Measurements from ENCODE around the gene UBALD2. TPM values are rescaled to one million over a fixed set of nuclear protein-coding genes. Genes with fewer than 3 reads are reported as not detected.
"Not testable (repeated sequence)": the region's sequence is repeated elsewhere in the genome, so short reads cannot be mapped to it uniquely, and the experiment has no call there.

UBALD2 gene
- total RNA-seq, 2 experiments from 2014 or later = 86.4 to 238 TPM

DNA sequence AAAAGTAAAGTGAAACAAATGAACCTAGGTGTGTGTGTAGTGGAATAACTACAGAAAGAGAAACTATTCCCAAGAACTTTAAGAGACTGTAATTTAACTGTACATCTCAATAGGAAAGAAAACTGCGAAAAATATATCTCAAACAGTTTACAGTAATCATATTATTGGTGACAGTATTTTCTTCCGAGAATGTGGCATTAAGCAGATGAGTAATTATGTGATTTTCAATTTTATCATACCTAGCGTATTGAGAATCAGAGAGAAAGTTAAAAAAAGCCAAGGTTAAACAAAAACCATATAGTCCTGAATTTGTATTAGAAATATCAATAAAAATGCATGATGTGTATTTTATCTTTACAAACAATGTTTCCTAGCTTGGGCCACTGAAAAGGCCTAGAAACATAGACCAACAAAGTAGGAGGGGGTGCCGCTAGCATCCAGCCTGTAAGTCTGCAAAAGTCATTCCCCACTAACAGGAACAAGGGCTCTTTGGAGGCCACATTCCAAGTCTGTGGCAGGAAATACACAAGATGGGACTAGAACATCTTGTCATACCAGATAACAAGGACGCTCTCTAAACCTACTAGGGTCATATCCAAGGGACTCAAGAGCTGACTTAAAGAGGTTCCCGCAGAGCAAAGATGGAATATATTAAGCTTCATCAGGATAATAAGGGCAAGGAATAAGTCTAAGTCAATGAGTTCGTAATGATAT, 45.3 kb upstream of the UBALD2 start:
- Histone ChIP-seq H3K79me2 (ENCODE audit: insufficient read depth, low read depth, low read length) (no peaks in the 10 kb centered on the region), H2AFZ (ENCODE audit: low read length) (no peak overlapping the region), H3K4me2 (ENCODE audit: low read length) (no peak overlapping the region), H3K9me3 (ENCODE audit: low read length) (no peaks in the 10 kb centered on the region), H4K20me1 (ENCODE audit: insufficient read depth, low read length) (no peaks in the 10 kb centered on the region), H3K4me3 (ENCODE audit: low read depth, low read length, poor library complexity, severe bottlenecking) (no peak overlapping the region), H3K36me3 (ENCODE audit: insufficient read depth, low read length) (no peaks in the 10 kb centered on the region), H3K9me2 (ENCODE audit: insufficient read depth, low read length) (no peaks in the 10 kb centered on the region), H3K27ac (ENCODE audit: low read depth, low read length, poor library complexity, severe bottlenecking) (no peak overlapping the region), H3K4me1 (ENCODE audit: insufficient read depth, low read length, poor library complexity, severe bottlenecking) (no peaks in the 10 kb centered on the region)
- ChIA-PET POLR2A (interaction anchor here (0.7 kb wide), 2 partner anchors 11 to 19 kb away, joined by 3 to 5 read pairs; no protein-coding TSS in a partner anchor), CTCF (ENCODE audit: unreplicated experiment) (no interaction called here)
- DNase-seq (ENCODE audit: low spot score) = no peak
- no TSS peak for BruUV-seq (replicated peaks)
- intact Hi-C loops (cut with micrococcal nuclease; ENCODE audit: unreplicated experiment) = no loop called here
- TF ChIP-seq EZH2phosphoT487 (IDR thresholded peaks at IDR 0.05; ENCODE audit: borderline replicate concordance, low read depth, low read length) = no peak
- TF ChIP-seq, protein P1, sequence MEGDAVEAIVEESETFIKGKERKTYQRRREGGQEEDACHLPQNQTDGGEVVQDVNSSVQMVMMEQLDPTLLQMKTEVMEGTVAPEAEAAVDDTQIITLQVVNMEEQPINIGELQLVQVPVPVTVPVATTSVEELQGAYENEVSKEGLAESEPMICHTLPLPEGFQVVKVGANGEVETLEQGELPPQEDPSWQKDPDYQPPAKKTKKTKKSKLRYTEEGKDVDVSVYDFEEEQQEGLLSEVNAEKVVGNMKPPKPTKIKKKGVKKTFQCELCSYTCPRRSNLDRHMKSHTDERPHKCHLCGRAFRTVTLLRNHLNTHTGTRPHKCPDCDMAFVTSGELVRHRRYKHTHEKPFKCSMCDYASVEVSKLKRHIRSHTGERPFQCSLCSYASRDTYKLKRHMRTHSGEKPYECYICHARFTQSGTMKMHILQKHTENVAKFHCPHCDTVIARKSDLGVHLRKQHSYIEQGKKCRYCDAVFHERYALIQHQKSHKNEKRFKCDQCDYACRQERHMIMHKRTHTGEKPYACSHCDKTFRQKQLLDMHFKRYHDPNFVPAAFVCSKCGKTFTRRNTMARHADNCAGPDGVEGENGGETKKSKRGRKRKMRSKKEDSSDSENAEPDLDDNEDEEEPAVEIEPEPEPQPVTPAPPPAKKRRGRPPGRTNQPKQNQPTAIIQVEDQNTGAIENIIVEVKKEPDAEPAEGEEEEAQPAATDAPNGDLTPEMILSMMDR (conservative IDR thresholded peaks at IDR 0.05; ENCODE audit: low read length) = no peak

DNA sequence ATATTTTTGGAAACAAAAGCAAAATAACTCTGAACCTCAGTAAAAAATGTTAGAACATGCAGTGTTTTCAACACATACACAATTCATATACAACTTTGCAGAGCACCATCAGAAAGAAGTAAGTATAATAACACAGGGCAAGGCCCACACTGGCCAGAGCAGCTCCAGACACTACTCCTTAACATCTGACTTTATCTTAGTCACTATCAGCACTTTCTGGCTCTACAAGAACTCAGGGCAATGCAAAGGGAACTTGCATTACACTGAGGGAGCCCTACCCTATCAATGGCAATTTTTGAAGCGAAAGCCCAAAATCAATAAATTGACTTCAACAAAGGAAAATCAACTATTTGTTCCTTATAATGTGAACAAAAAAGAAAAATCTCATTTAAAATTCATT, 41.3 kb upstream of the UBALD2 start:
- no peak for TF ChIP-seq EZH2phosphoT487 (IDR thresholded peaks at IDR 0.05; ENCODE audit: borderline replicate concordance, low read depth, low read length)
- TF ChIP-seq, protein P1 (conservative IDR thresholded peaks at IDR 0.05; ENCODE audit: low read length) = no peak
- POLR2A ChIA-PET = interaction anchor here (0.6 kb wide), 1 partner anchor 41 kb away, joined by 3 read pairs; no protein-coding TSS in a partner anchor
- no TSS peak for BruUV-seq (replicated peaks)

DNA sequence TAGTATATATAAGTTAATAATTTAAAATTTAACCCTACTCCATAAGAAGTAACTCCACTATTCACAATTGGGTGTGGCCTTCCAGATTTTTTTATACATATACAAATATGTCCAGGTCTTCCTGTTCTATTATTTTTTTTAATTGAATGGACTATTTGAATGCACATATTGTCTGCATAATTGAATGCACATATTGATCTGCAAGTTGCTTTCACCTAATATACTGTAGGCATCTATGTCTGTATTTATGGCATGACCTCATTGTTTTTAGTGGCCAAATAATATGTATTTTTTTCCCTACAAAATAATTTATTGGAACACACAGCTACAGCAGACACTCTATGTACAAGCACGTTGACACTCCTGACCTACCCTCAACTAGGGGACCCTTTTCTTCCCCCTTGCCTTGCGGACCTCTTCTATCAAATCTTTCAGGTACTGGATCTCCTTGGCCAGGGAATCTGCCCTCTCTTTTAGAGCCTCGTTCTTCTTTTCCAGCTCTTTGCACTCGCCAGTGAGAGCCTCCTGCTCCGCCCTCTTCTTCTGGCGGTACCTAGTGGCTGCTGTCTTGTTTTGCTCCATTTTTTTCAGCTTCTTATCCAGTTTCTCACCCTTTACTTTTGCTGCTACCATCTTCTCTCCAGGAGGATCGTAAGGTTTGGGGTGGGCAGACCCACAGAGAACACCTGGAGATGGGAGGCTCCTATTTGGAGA, 39.6 kb upstream of the UBALD2 start:
- H3K4me2 ChIP-seq (ENCODE audit: low read length); H3K9me2 ChIP-seq (ENCODE audit: insufficient read depth, low read length); intact Hi-C loops (cut with micrococcal nuclease; ENCODE audit: unreplicated experiment); H2AFZ ChIP-seq (ENCODE audit: low read length); CTCF ChIA-PET (ENCODE audit: unreplicated experiment); H3K36me3 ChIP-seq (ENCODE audit: insufficient read depth, low read length); H3K79me2 ChIP-seq (ENCODE audit: insufficient read depth, low read depth, low read length); H4K20me1 ChIP-seq (ENCODE audit: insufficient read depth, low read length); DNase-seq (ENCODE audit: low spot score); H3K27ac ChIP-seq (ENCODE audit: low read depth, low read length, poor library complexity, severe bottlenecking); H3K9me3 ChIP-seq (ENCODE audit: low read length); BruUV-seq (replicated peaks); H3K4me3 ChIP-seq (ENCODE audit: low read depth, low read length, poor library complexity, severe bottlenecking); H3K4me1 ChIP-seq (ENCODE audit: insufficient read depth, low read length, poor library complexity, severe bottlenecking): not testable (repeated sequence)
- POLR2A ChIA-PET = interaction anchor here (0.5 kb wide), 1 partner anchor 37 kb away, joined by 3 read pairs; no protein-coding TSS in a partner anchor

More for the DNA sequence above, 41.3 kb upstream of the UBALD2 start:
- Histone ChIP-seq H3K27ac (ENCODE audit: low read depth, low read length, poor library complexity, severe bottlenecking) (no peak overlapping the region), H3K4me2 (ENCODE audit: low read length) (no peak overlapping the region), H3K9me2 (ENCODE audit: insufficient read depth, low read length) (no peaks in the 10 kb centered on the region), H3K79me2 (ENCODE audit: insufficient read depth, low read depth, low read length) (no peaks in the 10 kb centered on the region), H3K4me1 (ENCODE audit: insufficient read depth, low read length, poor library complexity, severe bottlenecking) (no peaks in the 10 kb centered on the region), H3K4me3 (ENCODE audit: low read depth, low read length, poor library complexity, severe bottlenecking) (no peak overlapping the region), H3K9me3 (ENCODE audit: low read length) (no peaks in the 10 kb centered on the region), H4K20me1 (ENCODE audit: insufficient read depth, low read length) (no peaks in the 10 kb centered on the region), H3K36me3 (ENCODE audit: insufficient read depth, low read length) (no peaks in the 10 kb centered on the region), H2AFZ (ENCODE audit: low read length) (no peak overlapping the region)
- CTCF ChIA-PET (ENCODE audit: unreplicated experiment) = no interaction called here
- DNase-seq (ENCODE audit: low spot score) = no peak
- intact Hi-C loops (cut with micrococcal nuclease; ENCODE audit: unreplicated experiment) = no loop called here

DNA sequence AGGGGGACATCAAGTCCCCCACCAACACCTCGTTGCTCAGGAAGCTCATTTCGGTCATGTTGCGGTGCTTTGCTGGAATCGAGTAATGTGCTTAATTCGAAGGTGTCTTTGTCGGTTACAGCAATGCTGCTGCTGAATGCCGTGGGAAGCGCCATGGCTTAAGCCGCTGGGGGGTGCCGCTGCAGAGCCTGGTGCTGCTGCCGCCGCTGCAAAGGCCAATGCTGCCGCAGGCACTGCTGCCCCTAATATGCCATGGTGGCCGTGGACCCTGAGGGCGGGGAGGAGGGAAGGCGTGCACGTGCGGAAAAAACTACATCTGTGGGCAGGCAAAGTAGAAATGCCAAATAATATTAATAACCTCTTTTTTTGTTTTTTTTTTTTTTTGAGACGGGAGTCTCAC, 38.4 kb upstream of the UBALD2 start:
- H3K36me3 ChIP-seq (ENCODE audit: insufficient read depth, low read length); H3K4me1 ChIP-seq (ENCODE audit: insufficient read depth, low read length, poor library complexity, severe bottlenecking); H3K79me2 ChIP-seq (ENCODE audit: insufficient read depth, low read depth, low read length); H3K27ac ChIP-seq (ENCODE audit: low read depth, low read length, poor library complexity, severe bottlenecking); H3K4me2 ChIP-seq (ENCODE audit: low read length); intact Hi-C loops (cut with micrococcal nuclease; ENCODE audit: unreplicated experiment); CTCF ChIA-PET (ENCODE audit: unreplicated experiment); H3K4me3 ChIP-seq (ENCODE audit: low read depth, low read length, poor library complexity, severe bottlenecking); H3K9me3 ChIP-seq (ENCODE audit: low read length); BruUV-seq (replicated peaks); H4K20me1 ChIP-seq (ENCODE audit: insufficient read depth, low read length); POLR2A ChIA-PET; DNase-seq (ENCODE audit: low spot score); H2AFZ ChIP-seq (ENCODE audit: low read length); H3K9me2 ChIP-seq (ENCODE audit: insufficient read depth, low read length): not testable (repeated sequence)
